ENCODE data around the gene NPPB.

Gene NPPB

GRCh38 chr1:11874258-11874562 lies 15.5 kb upstream of the NPPB start:
- no peak overlapping the region for H3K4me3 ChIP-seq (ENCODE audit: low read length)
- DNase-seq (ENCODE audit: low read depth), result no peak
- TF ChIP-seq CTCF (conservative IDR thresholded peaks at IDR 0.05; ENCODE audit: low read length), result no peak

- H3K4me3 ChIP-seq (ENCODE audit: low read length), result no peak overlapping the region
- no peak for TF ChIP-seq CTCF (conservative IDR thresholded peaks at IDR 0.05; ENCODE audit: low read length)
- no peak for DNase-seq (ENCODE audit: low read depth)
Observed at GRCh38 chr1:11873395-11874257, 14.9 kb upstream of the NPPB start.

GRCh38 chr1:11872545-11872944 lies 13.8 kb upstream of the NPPB start:
- DNase-seq (ENCODE audit: low read depth), result no peak
- TF ChIP-seq CTCF (conservative IDR thresholded peaks at IDR 0.05; ENCODE audit: low read length), result no peak
- H3K4me3 ChIP-seq (ENCODE audit: low read length), result no peak overlapping the region

- no peak for DNase-seq (ENCODE audit: low read depth)
- H3K4me3 ChIP-seq (ENCODE audit: low read length), result no peak overlapping the region
- TF ChIP-seq CTCF (conservative IDR thresholded peaks at IDR 0.05; ENCODE audit: low read length), result no peak
Observed at GRCh38 chr1:11869650-11870207, 11.0 kb upstream of the NPPB start.

GRCh38 chr1:11869104-11869503 lies 10.4 kb upstream of the NPPB start:
- DNase-seq (ENCODE audit: low read depth), result no peak
- no peak overlapping the region for H3K4me3 ChIP-seq (ENCODE audit: low read length)
- no peak for TF ChIP-seq CTCF (conservative IDR thresholded peaks at IDR 0.05; ENCODE audit: low read length)

- DNase-seq (ENCODE audit: low read depth), result no peak
Observed at GRCh38 chr1:11868331-11868980, 9.7 kb upstream of the NPPB start.

More at GRCh38 chr1:11868331-11868980, 9.7 kb upstream of the NPPB start:
- no peak for TF ChIP-seq CTCF (conservative IDR thresholded peaks at IDR 0.05; ENCODE audit: low read length)
- no peak overlapping the region for H3K4me3 ChIP-seq (ENCODE audit: low read length)
